NCI-H510A (cell line): ENCODE data around the gene IL32.
"Not testable (repeated sequence)": the region's sequence is repeated elsewhere in the genome, so short reads cannot be mapped to it uniquely, and the experiment has no call there.

Experiments used
- DNase-seq: peaks from one replicate; lab custom pipeline; 2025; lab: John Stamatoyannopoulos, UW

IL32 gene

DNA sequence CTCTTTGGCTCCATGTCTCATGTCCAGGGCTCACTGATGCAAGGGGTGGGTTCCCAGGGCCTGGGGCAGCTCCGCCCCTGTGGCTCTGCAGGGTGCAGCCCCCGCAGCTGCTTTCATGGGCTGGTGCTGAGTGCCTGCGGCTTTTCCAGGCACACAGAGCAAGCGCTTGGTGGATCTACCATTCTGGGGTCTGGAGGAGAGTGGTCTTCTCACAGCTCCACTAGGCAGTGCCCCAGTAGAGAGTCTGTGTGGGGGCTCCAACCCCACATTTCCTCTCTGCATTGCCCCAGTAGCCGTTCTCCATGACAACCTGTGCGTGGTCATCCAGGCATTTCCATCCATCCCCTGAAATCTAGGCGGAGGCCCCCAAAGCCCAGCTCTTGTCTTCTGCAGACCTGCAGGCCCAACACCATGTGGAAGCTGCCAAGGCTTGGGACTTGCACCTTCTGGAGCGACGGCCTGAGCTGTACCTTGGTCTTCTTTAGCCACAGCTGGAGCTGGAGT is 5.2 kb downstream of the IL32 start:
- DNase-seq, result no peak

DNA sequence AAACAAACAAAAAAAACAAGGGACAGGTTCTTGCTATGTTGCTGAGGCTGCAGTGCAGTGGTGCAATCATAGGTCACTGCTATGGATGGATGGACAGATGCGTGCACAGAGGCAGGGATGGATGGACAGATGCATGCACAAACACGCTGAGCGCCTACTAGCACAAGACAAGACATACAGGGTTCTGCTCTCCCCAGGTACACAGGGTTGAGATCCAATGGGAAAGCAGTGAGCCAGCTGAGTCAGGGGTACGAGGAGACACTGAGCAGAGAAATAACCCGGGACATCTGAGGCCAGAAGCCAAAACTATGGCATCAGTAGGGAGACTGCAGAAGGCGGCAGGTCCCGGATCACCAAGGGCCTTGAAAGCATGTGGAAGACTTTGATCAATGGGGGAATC is 6.2 kb downstream of the IL32 start:
- DNase-seq, result no peak

DNA sequence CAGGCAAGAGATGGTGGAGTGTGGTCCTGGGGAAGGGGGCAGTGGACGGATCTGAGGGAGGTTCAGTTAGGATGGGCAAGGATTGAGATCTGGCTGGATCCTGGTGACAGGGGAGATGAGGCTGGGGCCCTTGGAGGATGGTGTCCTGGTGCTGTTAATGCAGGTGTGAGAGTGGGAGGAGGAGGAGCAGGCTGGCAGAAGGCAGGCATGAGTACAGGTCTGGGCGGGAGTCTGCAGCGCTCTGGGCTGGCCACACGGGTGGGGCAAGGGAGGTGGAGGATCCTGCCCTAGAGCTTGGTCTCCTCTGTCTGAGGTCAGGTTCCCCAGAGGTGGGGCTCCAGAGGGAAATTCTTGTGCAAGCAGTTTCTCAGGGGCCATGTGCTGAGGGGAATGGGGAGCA is 6.7 kb downstream of the IL32 start:
- DNase-seq, result not testable (repeated sequence)

DNA sequence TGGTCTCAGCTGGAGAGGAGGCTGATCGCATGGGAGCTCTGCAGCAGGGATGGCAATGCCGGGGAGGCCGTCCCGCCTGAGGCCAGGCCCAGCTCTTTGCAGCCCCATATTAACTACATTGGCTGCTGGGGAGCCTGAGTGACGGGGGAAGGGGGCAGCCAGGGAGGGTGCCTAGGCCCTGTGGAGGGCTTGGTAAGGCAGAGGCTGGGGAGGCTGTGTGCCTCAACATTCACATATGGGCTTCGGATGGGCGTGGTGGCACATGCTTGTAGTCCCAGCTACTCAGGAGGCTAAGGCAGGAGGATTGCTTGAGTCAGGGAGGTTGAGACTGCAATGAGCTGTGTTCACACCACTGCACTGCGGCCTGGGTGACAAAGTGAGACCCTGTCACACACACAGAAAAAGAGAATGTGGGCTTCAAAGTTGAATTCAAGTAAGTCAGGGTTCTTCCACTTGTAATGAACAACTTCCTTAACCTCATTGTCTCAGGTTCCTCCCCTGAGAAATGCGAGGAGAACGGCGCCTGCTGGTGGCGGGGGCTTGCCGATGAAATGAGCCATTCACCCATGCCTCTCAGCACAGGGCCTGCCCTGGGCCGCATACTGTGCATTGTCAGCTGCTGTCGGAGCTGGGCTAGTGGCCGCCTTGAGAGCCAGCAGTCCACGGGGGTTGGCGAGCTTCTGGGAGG is 7.3 kb downstream of the IL32 start:
- DNase-seq, result not testable (repeated sequence)

DNA sequence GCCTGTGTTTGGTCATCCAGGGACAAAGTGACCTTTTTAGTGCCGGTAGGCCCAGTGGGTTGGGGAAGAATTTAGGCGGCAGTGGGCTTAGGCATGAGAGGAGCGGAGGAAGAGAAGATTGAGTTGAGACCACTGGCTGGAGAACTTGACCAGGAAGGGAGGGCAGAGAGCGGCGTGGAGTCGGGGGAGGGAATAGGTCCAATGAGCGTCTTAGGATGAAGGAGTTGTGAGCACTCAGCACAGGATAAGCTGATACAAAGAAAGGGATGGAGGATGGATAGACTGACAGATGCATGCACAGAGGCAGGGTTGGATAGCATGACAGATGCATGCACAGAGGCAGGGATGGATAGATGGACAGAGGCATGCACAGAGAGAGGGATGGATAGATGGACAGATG is 8.0 kb downstream of the IL32 start:
- no peak for DNase-seq

DNA sequence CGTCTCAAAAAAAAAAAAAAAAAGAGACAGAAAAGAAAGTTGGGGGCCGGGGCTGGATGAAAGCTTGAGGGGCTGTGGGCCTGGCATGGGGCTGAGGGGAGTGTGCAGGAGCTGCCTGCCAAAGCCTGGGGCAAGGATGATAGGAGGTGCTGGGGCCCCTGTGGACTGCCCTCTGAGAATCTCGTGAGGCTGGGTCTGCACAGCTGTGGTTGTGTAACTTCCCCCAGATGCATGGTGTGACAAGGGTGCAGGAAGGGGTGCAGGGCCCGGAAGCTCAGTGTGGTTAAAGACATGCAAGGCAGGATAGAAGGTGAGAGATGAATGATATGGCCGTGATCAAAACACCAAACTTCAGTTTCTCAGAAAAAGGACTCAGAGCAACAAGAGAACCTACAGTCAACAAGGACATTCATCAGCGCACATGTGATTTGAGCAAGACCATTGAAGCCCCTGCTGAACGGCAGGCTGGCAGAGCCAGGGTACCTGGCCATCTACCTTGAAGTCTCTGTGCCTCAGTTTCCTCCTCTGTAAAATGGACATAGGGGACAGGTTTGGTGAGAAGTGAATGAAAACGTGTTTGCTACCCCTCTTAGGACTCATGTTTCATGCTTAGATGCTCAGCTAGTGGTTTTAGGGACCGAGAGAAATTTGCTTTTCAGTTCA is 9.6 kb downstream of the IL32 start:
- DNase-seq, result no peak

DNA sequence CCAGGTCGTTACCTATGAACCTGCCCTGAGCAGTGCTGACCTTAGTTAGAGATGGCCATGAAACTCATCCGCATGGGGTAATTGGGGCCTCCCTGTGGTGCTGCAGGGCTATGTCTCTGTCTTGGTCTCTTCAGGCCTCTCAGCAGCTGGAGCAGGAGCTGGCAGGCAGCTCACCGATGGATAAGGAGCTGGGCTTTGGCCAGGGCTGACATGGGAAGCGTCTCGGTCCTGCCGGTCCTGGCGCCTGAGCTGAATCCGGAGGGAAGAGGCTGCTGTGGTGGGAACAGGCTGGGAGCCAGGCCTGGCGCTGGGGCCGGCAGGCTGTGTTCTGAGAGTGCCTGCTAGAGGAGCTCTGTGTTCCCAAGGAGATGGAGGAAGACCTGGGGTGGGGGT is 10.1 kb downstream of the IL32 start:
- no peak for DNase-seq

DNA sequence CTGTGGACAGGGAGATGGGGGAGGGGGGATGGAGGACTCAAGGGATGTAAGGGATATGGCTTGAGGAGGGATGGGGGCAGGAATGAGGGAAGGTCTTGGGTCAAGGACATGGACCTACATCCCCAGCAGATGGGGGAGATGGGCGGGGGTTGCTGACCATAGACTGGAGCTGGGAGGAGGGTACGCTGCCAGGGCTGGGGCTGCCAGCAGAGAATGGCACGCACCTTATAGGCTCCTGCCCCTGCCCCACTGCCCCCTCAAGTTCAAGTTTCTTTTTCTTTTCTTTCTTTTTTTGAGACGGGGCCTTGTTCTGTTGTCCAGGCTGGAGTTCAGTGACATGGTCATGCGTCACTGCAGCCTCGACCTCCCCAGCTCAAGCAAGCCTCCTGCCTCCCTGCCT is 10.5 kb downstream of the IL32 start:
- not testable (repeated sequence) for DNase-seq

DNA sequence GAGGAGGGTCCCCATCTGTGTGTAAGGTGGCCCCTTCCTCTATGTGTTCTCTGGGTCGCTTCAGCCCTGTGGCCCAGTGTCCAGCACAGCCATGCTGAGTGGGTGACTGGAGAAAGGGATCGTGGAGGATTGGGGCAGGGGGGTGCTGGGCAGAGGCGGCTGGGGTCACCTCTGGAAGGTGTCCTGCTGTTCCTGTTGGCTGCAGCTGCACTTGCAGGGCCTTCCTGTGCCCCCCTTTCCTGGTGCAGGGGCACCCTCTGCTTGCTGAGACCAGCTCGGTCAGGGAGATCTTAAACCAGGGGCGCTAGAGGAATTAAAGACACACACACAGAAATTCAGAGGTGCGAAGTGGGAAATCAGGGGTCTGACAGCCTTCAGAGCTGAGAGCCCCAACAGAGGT is 11.1 kb downstream of the IL32 start:
- no peak for DNase-seq

DNA sequence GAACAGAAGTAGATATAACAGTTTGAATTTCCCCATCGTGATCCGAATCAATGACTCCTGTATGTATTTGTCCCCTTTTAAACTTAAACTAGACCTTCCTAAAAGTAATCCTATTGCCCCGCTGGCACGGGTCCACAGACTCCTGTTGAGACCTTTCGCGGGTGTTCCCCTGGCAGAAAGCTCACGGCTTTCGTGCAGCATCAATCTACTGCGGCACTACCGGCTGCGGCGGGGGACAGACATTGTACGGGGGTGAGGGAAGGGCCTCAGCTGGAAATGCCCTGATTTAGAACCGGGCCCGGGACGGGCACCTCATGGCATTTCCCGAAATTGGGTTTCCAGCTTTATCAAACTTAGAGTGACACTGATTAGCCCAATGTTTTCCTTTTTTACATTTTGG is 14.6 kb downstream of the IL32 start:
- DNase-seq, result no peak

DNA sequence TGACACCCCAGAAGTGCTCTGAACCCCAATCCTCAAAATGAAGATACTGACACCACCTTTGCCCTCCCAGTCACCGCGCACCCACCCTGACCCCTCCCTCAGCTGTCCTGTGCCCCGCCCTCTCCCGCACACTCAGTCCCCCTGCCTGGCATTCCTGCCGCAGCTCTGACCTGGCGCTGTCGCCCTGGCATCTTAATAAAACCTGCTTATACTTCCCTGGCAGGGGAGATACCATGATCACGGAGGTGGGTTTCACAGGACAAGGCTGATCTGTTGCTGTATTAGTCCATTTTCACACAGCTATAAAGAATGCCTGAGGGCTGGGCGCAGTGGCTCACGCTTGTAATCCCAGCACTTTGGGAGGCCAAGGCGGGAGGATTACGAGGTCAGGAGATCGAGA is 16.5 kb downstream of the IL32 start:
- not testable (repeated sequence) for DNase-seq

DNA sequence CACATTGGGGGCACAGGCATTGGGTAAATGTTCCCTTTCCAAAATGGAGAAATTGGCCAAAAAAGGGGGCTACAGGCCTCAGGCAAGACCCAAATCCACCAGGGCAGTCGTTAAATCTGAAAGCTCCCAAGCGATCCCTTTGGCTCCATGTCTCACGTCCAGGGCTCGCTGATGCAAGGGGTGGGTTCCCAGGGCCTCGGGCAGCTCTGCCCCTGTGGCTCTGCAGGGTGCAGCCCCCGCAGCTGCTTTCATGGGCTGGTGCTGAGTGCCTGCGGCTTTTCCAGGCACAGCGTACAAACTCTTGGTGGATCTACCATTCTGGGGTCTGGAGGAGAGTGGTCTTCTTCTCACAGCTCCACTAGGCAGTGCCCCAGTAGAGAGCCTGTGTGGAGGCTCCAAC is 18.0 kb downstream of the IL32 start:
- not testable (repeated sequence) for DNase-seq

DNA sequence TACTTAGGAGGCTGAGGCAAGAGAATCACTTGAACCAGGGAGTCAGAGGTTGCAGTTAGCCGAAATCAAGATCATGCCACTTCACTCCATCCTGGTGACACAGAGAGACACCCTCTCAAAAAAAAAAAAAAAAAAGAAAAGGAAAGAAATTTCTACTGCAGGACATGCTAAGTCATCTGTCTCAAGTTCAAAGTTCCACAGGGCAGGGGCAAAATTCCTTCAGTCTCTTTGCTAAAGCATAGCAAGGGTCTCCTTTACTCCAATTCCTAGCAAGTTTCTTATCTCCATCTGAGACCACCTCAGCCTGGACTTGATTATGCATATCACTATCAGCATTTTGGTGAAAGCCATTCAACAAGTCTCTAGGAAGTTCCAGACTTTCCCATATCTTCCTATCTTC is 19.1 kb downstream of the IL32 start:
- DNase-seq, result no peak

DNA sequence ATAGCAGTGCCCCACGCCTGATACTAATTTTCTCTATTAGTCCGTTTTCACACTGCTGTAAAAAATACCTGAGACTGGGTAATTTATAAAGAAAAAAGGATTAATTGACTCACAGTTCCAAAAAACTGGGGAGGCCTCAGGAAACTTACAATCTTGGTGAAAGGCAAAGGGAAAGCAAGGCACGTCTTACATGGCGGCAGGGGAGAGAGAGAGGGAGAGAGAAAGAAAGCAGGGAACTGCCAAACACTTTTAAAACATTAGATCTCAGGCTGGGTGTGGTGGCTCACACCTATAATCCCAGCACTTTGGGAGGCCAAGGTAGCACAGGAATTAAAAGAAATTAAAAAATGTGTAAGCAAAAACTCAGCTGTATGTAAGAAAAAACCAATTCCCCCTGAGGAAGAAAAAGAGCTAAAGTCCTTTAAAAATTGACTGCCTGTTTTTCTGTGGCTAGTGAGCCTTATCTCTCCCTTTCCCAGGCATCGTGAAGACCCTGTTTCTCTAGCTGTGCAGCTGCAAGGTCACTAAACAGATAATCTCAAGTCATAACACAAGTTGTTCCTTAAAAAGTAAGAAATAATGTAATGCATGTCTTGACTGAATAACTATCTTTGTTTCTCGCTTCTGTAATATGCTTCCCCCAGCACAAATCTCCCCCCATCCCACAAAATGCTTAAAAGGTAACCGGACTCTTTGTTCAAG is 19.7 kb downstream of the IL32 start:
- no peak for DNase-seq

DNA sequence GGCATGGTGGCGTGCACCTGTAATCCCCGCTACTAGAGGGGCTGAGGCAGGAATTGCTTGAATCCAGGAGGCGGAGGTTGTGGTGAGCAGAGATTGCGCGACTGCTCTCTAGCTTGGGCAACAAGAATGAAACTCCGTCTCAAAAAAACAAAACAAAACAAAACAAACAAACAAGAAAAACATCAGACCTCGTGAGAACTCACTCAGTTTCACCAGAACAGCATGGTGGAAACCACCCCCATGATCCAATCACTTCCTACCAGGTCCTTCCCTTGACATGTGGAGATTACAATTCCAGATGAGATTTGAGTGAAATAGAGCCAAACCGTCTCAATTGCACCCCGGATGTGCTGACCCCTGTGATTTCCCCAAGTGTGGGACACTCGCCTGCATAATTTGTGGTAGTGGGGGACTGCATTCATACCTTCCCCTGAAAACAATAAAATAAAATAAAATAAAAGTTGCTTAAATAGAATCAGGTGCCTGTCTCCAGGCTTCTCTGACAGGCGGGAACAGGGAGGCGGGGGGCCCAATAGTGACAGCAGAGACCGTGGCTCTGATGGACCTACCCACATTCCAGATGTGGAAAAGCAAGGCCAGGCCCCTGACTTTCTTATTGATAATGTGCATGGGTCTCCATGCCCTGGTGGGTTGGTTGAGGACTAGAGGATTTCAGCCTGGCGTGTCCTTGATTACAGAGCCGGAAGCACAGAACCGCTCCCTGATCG is 20.6 kb downstream of the IL32 start:
- DNase-seq, result no peak

DNA sequence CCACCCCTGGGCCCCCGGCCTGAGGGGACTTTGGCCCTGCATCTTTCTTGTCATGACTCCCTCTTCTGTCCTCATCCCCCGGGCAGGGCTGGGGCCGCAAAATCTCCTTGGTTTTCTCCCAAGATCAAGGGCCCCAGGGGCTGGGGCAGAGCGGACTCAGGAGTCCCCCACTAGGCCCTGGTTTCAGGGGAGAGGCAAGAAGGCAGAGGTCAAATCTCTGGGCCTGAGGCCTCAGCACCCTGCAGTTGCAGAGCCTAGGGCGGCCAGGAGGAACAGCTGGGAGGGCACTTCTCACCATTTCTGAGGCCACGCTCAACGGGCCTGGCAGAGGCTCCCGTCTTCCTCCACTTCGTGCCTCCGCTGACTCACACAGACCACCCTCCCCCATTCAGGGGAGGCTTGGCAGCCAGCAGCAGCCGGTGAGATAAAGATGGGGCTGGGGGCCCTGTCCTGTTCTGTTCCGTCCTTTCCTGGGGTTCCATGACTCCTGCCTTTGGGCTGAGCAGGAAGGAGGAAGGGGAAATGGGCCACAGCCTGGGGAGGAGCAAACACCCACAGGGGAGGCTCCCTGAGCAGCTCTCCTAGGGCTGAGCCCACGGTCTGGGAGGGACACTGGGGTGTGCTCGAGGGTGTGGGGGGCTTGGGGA is 21.3 kb downstream of the IL32 start:
- DNase-seq, result no peak

DNA sequence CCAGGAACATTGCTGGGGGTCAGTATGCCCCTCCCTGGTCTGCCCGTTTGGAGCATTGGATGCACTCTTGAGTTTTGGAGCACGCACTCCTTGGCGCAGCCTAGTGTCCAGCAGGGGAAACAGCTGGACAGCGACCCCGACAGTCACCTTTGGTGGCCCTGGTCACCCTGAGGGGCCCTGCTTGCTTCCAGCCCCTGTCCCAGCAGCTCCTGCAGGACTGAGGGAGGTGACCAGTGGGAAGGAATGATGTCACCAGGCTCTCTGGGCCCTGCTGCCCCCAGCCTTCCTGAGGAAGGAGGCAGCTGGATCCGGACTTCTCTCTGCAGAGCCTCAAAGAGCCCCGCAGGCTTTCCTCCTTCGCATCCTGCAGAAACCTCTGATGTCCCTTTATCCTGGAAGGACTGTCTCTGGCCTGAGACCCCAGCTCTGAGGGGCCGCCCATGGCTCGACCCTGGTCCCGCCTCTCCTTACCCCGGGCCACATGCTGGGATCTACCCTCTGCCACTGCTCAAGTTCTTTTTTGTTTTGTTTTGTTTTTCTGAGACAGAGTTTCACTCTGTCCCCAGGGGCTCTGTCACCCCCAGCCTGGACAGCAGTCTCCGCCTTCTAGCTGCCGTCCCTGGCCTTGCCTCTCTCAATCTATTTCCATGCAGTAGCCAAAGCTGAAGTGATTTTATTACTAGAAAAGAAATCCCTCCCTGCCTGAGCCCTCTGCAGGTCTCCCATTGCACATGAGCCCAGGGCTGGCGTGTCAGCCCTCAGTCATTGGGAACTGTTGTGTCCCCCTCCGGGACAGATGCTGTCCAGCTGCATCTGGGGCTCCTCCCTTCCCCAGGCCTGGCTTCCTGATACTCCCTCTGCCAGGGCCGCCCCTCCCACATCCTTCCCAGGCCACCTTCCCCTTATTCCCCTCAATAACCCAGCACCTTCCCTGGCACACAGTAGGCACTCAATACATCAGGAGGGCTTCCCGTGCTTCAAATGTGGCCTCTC is 22.1 kb downstream of the IL32 start:
- no peak for DNase-seq

DNA sequence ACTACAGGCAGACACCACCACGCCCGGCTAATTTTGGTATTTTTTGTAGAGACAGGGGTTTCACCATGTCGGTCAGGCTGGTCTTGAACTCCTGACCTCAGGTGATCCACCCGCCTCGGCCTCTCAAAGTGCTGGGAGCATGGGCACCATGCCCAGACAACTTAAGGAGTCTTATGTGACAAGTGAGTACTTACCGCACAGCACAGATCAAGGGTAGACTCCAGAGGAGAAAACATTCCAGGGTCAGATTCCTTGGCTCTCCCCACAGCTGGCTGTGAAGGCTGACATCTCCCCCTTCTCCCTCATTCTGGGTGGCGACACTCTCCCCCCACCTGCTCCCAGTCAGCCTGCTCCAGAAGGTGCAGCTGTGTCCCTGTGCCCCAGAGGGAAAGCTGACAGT is 23.0 kb downstream of the IL32 start:
- no peak for DNase-seq

DNA sequence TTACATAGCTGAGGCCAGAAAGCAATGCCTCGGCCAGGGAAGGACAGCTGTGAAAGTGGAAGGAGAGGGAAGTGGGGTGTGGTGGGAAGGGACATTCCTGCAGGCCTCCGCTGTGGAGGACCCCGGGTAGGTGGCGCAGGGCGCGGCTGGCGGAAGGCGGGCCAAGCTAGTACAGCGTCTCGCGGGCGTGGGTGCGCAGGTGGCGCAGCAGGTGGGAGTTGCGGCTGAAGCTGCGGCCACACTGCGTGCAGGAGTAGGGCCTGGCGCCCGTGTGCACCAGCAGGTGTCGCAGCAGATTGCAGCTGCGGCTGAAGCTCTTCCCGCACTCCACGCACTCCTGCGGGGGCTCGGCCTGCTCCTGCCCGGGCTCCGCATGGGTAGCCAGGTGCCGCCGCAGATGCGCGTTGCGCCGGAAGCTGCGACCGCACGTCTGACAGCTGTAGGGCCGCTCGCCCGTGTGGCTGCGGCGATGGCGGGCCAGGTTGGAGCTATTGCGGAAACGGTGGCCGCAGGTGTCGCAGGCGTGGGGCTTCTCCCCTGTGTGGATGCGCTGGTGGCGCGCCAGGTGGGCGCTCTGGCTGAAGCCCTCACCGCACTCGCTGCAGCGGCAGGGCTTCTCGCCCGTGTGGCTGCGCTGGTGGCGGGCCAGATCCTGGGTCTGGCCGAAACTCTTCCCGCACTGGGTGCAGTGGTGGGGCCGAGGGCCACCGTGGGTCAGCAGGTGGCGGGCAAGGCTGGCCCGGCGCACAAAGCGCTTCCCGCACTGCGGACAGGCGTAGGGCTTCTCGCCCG is 23.7 kb downstream of the IL32 start:
- DNase-seq, result no peak
